Fibroblast of skin of scalp (primary cell): Measurements from ENCODE around the gene CLNK.
A peak's percentile ranks its signal among the peaks of the same experiment; 100 is the strongest.
"Not testable (repeated sequence)": the region's sequence is repeated elsewhere in the genome, so short reads cannot be mapped to it uniquely, and the experiment has no call there.

Experiments used
- DNase-seq: peaks from one replicate; pipeline ENCODE4 v3.0.0-alpha.2; 2013

The CLNK gene

DNA sequence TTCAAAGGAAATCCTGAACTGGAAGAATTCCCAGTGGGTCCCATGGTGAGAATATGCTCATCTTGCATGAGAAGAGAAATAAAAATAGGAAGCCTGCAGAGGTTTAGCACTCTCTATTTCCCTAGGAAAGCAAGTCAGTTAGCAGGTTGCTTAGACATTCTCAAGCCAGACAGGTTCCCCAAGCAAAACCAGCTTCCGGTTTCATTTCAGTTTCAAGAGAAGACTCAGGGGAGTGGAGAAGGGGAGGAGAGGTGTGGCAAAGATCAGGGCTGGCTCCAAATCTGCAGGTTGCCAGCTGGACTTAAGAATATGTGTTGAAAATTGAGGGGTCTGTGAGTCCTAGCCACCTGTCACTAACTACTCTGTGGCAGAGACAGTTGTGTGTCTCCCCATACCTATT, 107.5 kb downstream of the CLNK start:
- no peak for DNase-seq

DNA sequence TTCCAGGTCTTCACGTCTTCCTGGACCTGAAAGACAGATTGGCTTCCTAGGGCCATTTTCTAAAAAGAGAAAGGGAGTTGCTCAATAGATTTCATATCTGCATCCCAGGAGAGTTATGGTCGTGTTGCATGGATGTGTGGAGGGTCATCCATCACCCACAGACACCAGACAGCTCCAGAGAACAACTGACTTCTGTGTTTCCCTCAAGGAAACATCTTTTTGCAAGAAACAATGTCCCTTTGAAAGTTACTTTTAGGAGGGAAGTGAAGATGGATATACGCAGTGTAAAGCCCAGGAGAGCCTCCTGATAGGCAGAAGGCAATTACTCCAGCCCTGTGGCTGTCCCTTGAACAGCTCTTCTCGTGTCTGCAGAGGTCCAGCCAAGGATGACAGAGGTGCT, 108.3 kb downstream of the CLNK start:
- DNase-seq = no peak

DNA sequence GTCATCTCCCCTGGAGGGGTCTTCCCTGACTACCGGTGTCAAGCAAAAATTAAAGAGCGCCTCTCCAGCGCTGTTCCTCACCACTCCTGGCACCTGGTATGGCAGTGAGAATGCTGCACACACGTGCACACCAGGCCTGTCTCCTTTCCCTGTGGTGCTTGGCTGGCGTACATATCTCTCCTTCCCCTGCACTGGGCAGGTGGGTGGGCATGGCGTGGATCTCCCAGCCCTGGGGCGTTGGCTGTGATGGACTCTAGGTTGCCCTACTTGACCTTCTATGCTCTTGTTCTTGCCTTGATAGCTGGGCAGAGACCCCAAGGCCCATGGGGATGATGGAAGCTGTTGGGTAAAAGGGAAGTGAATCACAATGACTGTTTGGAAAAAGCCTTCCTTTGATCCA, 109.2 kb downstream of the CLNK start:
- DNase-seq = no peak

DNA sequence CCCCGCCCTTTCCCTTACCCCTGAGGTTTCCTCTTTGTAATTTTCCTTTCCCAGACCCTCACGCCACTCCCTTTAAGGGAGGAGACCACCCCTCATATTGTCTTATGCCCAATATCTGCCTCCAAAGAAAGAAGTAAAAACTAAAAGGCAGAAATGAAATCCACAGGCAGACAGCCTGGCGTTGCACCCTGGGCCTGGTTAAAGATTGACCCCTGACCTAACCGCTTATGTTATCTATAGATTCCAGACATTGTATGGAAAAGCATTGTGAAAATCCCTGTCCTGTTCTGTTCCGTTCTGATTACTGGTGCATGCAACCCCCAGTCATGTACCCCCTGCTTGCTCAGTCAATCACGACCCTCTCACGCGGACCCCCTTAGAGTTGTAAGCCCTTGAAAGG, 110.0 kb downstream of the CLNK start:
- not testable (repeated sequence) for DNase-seq

DNA sequence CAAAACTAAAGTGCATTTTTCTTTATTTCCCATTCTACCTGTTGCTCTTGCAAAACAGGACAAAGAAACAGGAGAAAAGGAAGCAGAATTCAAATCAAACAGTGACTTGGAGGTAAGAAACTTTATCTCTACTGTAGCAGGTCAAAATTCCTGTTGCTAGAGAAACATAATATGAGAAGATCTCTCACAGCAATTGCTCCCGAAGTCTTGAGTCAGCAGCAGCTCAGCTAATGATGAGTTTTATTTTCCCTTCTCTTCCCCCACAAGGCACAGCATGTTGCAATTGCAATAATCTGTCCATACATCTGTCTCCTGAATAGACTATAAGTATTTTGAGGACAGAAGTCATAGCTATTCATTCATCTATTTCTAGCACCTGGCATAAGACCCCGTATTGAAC, 112.7 kb downstream of the CLNK start:
- DNase-seq = no peak

DNA sequence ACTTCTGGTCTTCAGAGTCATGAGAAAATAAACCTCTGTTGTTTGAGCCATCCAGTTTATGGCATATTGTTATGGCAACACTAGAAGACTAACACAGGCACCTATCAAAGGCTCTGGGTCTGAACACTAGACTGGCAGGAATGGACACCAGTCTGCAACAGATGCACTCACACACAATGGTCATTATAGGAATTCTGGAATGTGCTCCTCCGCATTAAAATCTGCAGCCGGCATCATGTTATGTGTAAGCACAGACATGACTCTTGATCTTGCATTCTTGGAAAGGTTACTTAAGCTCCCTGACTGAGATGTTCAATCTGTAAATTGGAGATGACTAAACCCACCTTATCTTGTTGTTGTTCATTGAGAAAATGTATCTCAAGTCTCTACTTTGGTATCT, 115.1 kb downstream of the CLNK start:
- no peak for DNase-seq

DNA sequence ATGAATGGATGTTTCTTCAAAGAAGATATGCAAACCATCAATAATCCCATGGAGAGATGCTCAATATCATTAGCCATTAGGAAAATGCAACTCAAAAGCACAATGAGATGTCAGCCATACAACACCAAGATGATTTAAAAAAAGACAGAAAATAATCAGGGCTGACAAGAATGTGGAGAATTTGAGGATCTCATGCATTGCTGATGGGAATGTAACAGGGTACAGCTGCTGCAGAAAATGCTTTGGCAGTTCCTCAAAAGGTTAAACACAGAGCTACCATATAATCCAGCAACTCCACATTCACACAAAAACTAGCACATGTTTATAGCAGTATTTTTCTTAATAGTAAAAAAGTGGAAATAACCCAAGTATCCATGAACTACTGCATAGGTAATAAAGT, 116.8 kb downstream of the CLNK start:
- no peak for DNase-seq

DNA sequence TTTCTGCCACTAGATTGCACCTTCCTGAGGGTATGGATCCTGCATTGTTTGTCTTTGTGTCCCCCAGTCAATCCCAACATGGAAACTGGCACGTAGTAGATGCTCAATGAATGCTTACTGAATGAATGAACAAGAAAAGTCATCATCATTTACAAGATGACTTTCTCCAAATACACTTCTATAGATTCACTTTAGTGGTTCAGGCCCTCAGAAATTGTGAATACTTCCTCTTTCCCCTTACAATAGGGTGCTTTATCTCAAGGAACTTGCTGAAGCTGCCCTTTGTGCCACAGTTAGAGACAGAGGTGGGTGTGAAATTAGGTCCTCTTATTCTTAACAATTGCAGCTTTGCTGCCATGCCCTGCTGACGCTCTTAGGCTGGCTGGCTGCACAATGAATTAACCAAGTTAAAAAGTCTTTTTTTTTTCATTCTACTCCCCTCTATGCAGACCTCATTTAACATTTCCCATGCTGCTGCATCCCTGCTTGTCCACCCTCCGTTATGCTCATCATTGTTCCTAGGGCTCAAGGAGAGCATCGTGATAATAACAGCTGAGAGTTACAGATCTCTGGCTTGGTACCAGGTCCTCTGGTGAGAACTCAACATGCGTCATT, 119.3 kb downstream of the CLNK start:
- DNase-seq = no peak

DNA sequence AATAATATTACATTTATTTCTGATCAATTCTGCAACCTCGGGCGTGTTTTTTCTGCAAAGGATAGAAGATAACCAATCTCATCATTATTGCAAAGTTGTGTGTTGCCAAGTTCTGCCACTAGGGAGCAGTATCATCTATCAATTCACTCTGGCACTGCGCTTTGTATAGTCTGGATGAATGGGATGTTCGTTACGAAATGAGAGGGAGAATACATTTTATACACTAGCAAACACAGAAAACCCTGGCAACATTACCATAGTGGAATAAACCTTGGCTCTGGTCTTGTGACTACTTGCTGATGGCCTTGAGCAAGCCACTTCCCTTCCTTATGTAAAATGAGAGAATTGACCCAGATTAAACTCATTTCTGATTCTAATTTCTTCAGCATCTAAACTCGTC, 129.9 kb downstream of the CLNK start:
- peak; percentile 60 for DNase-seq

DNA sequence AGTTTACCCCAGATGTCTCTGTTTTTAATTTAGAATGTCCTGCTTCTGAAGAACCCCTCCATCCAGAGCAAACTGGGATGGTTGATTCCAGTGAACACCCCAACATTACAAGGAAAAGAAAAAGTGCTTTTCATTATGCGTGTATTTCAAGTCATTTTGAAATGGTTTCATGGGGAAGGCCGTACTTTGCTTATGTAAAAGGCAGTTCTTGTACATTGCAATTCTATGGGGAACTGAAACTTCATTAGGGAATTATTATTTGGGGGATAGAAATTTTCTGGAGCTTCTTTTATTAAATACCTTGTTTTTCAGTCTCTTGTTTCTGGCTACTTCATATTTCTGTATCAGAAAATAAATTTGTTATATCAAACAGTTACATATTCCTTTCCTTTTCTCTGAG, 130.4 kb downstream of the CLNK start:
- no peak for DNase-seq

DNA sequence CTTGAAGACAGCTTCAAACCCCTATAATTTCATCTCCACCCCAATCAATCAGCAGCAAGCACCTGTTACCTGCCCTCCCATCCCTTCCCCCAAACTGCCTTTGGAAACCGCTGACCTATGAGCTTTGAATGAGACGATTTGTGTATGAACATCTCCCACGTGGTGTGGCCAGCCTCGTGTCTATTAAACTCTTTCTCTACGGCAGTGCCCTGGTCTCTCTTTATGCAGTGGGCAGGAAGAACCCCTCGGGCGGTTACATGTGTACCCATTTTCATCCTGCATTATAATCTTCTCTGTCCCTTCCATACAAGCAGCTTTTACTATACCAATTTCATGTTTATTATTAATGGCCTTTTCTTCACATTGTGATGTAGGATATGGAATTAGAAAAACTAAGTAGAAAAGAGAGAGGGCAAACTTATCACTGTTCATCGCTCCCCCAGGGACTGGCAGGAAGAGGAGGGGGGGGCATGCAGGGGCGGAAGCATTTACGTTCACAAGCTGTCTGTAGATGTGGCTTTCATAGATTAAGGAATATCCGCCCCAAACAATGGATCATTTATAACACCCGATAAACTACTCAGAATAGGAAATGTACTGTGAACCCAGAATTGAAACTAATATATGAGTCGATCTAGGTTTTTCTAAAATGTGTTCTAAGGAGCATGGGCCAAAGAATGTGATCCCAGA, 131.8 kb downstream of the CLNK start:
- DNase-seq = no peak

DNA sequence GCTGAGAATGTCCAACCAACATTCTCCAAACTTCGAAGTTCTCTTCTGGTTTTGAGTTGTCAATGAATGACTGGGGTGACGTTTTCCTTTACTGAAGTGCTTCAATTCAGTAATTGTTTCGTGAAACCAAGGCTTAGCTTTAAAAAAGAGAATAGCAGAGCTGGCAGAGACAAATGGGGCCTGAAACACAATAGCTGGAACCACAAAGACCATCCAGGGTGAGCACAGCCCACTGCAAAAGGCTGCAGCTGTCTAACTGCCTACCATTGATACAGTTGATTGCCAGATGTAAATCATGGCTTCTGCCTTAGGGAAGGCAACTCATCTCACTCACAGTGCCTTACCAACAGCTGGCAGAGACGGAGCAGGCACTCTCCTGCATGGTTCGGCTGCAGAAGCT, 148.7 kb downstream of the CLNK start:
- DNase-seq = no peak

DNA sequence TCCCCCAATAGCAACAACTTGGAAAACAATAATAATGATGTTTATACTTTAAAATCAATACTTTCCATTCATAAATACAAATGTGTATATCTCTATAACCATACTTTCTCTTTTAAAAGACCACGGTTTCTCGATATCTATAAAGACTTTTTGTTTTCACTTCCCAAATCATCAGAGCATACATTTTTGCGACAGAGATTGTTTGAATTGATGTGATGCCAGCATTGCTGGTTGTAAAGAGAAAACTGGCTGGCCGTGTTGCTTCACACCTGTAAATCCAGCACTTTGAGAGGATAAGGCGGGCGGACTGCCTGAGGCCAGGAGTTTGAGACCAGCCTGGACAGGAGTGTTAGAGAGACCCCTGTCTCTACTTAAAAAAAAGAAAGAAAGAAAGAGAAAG, 149.7 kb downstream of the CLNK start:
- no peak for DNase-seq

DNA sequence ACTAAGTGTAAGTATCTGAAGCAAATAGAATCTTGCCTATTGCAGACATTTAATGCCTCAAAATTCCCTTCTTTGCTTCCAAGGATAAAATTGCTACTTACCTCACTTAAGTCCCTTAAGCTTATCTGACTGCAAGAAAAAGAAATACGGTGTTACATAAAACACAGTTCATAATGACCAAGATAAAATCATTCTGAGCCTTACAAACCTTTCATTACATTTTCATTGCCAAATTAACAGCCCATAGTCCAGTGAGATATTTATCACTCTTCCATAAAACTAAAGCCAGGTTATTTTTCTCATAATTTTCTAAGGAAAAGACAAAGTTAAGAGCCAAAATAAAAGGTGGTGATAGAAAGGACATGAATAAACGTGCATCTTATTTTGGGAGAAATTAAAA, 152.4 kb downstream of the CLNK start:
- DNase-seq = no peak

DNA sequence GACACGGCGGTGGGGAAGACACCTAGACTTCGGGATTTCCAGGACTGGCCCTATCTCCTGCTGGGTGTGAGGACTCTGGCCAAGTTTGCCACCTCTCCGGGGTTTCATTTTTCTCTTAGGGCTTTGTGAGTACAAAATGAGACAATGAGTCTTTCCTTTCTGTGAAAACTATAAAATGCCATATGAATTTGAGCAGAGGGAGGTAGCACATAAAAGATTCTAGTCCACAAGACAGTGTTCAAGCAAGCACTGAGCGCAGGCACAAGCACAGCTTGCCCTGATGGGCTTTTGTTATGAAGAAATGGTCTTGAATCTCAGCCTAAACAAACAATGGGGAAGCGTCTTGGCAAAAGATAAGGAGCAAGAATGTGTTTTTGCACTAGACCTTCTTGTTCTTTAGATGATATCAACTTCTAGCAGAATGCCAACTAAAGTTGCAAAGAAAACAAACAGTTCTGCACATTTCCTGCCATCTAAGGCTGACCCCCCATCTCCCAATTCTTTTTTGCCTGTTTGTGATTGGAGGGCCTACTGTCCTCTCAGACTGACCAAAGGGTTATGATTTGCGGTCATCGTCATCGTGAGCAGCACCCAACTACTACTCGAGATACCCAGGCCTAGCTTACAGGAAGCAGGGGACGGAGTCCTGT, 154.3 kb downstream of the CLNK start:
- peak; percentile 14 for DNase-seq

DNA sequence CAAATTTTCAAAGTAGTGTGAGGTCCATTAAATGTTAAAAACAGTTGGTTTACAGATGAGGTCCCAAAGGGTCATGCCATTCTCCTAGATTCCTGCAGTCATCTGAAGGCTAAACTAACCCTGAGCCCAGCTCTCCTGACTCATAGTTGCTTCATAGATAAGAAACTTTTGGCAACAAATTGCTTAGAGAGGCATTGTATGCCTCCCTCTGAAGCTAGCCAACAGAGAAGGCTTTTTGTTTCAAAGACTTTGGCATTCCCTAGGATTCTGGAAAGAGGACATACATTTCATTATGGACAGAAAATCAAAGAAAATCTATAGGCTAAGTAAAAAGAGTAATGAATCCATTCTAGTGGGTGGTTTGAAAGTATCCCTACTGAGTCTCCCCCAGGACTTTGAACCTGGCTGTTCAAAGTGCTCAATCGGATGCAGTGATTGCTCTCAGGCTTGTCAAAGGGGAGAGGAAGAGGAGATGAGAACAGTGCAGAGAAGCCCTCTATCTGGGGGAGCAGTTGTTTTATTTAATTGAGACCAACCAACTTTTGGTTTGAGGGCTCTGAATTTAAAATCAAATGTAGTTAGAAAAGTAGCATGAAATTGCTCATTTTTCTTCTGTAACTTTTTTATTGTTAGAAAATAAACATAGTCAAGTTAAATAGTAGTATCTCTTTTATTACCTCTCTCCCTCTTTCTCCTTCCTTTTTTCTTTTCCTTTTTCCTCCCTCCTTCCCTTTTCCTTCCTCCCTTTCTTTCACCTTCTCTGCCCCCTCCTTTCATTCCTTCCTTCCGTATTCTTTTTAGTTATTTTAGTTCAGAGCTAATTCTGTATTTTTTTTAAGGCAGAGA, 155.1 kb downstream of the CLNK start:
- no peak for DNase-seq

DNA sequence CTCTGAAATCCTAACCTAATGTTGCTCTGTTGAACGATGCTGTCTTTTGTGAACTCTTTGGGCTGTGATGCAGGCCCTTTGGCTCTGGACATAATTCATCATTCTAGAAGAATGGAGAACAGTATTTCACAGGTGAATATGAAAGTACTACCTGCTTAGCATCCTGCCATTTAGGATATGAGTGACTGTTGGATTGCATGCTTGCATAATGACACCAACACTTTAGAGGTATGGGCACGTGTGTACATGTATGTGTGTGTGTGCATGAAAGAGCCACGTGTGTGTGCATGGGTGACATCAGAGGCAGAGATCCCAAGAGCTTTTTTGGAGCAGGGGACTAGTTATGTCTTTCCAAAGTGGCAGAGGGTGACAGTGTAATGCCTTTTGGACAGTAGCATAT, 157.1 kb downstream of the CLNK start:
- DNase-seq = no peak

DNA sequence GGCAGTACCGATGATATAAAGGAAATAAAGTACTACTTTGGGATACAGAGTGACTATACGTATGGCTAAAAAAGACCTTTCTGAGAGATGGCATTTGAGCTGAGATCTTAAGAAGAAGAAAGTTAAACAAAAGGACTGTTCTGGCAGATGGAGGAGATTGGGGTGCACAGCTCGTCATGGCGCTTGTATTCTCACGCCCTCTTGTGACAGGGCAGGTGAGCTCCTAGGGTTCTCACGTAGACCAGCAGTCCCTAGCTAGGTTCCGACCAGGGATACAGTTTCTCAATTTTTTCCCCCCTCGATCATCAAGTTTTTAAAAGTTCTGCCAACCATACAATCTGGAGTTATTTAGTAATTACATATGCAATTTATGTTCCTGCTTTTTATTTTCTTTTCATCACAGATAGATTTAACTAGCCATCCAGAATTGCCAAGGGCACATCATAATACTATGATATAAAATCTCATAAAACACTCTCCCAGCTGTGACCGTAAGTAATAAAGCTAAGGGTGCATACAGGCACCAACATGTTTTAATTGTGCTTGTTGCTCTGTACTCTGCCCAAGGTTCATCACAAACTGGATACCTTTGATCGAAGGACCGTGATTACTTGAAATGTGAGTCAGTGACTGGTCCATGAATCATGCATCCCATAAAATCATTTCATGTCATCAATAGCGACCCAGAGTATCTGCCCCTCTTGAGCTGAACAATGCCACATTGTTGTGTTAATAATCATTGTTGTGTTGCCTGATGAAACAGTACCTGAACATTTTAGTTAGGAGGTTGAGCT, 157.9 kb downstream of the CLNK start:
- DNase-seq = no peak

DNA sequence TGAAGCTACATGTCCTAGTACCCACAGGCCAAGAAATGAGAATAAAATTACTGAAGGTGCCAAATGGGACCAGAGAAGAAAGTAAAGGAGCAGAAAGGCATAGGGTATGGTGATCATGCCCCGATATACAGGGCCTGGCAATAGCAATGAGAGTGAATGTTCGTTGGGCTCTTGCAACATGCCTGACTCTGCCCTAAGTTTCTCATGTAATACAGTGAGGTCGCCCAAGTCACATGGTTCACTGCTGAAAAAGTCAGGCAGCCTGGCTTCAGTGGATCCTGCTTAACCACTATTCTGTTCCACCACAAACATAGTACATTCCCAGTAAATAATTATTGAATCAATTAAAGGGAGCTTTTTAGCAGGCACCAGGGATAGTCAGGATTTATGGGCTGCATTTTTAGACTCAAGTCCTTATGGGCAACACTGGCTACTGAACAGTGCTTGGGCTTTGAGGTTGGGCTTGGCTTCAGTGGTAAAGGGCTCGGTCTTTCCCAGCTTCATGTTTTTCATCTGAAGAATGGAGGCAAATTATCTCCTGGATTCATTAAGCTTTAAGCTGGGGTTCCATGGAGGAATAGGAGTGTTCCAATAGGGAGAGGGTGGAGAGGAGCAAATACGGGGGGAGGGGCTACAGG, 160.3 kb downstream of the CLNK start:
- DNase-seq = no peak

DNA sequence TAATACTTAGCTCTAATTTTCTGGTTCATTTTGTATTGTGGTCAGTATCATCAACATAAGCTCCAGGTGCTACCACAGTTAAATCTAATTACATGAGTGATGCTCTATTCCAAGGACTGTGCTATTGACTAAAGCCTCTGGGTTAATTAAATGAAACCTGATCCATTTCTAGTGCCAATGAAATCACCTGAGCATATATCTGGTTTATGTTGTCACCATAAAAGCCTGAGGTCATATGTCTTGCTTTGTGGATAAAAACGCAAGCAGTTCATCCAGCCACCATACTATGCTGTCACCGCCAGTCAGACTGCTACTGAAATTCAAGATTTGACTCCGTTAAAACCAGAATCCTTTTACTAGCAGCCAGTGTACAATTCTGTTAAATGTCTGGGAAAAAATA, 163.1 kb downstream of the CLNK start:
- no peak for DNase-seq

DNA sequence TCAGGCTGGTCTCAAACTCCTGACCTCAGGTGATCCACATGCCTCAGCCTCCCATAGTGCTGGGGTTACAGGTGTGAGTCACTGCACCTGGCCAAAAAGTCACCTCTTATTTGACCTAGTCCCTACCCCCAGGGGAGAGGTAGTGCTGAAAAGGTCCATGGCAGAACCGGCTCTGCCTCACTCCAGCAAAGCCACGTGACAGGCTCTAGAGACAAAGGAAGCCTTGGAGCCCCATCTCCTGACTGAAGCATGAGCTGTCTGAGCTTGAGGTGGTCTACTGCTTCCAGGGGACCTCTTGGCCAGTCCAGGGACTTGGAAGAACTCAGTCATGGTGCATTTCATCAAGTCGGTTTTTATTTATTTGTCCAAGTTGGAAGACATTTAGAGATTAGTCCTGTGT, 174.8 kb downstream of the CLNK start:
- no peak for DNase-seq

DNA sequence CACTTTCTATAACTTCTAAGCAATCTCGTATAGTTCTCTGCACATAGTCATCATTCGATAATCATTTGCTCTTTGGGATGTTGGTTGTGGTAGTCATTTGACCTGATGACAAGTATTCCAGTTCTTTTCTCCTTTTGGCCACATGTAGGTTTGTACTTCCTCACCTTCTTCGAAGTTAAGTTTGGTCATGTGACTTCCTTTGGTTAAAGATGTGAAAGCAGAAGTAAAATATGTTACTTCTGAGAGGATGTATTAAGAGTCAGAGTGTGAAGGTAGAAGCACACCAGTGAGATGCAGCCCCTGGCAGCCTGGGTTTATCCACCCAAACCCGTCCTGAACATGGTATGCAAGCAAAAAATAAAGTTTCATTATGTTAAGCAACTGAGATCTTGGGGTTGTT, 178.5 kb downstream of the CLNK start:
- no peak for DNase-seq
